Measurements from ENCODE around the gene SSBP4. TPM values are rescaled to one million over a fixed set of nuclear protein-coding genes. Genes with fewer than 3 reads are reported as not detected.

The SSBP4 gene
- total RNA-seq, 1 donor from 2014 or later: 56.6 TPM

DNA sequence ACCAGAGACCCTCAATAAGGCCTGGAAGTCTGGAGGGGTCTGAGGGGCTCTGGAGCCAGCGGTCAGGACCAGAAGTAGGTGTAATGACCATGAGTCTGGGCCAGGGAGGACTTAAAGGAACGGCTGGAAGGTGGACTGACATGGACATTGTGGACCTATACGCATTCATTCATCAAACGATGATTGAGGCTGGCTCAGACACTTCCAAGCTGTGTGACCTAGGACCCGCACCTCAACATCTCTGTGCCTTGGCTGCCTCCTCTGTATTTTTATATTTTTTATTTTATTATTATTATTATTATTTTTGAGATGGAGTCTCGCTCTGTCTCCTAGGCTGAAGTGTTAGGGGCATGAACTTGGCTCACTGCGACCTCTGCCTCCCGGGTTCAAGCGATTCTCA is 12.4 kb upstream of the SSBP4 start:
- Histone ChIP-seq H4K20me1 (ENCODE audit: insufficient read depth, low read length) (no peaks in the 10 kb centered on the region), H3K4me2 (ENCODE audit: low read length) (no peak overlapping the region), H3K4me1 (ENCODE audit: insufficient read depth, low read length) (no peaks in the 10 kb centered on the region), H3K9me3 (ENCODE audit: insufficient read depth, low read depth, low read length) (no peaks in the 10 kb centered on the region), H3K27me3 (ENCODE audit: insufficient read depth, low read length) (no peaks in the 10 kb centered on the region), H2AFZ (ENCODE audit: low read depth, low read length) (no peak overlapping the region), H3K79me2 (ENCODE audit: insufficient read depth, low read length) (no peaks in the 10 kb centered on the region), H3K4me3 (ENCODE audit: insufficient read depth, low read depth, low read length) (no peak overlapping the region), H3K36me3 (ENCODE audit: insufficient read depth, low read length) (no peaks in the 10 kb centered on the region), H3K9ac (ENCODE audit: low read length) (no peak overlapping the region), H3K27ac (ENCODE audit: low read depth, low read length) (no peak overlapping the region)
- no peak for FAIRE-seq
- Mint-ChIP-seq H3K9me3 (ENCODE audit: unreplicated experiment) (no peaks in the 10 kb centered on the region), H3K36me3 (ENCODE audit: low read depth, unreplicated experiment) (no peaks in the 10 kb centered on the region), H3K27me3 (ENCODE audit: low read depth, unreplicated experiment) (peaks cover 7% of the 10 kb centered on the region), H3K4me3 (ENCODE audit: unreplicated experiment) (no peak overlapping the region), H3K27ac (ENCODE audit: unreplicated experiment) (no peak overlapping the region), H3K4me1 (ENCODE audit: low read depth, unreplicated experiment) (peaks cover 2% of the 10 kb centered on the region)
- TF ChIP-seq, protein P1, sequence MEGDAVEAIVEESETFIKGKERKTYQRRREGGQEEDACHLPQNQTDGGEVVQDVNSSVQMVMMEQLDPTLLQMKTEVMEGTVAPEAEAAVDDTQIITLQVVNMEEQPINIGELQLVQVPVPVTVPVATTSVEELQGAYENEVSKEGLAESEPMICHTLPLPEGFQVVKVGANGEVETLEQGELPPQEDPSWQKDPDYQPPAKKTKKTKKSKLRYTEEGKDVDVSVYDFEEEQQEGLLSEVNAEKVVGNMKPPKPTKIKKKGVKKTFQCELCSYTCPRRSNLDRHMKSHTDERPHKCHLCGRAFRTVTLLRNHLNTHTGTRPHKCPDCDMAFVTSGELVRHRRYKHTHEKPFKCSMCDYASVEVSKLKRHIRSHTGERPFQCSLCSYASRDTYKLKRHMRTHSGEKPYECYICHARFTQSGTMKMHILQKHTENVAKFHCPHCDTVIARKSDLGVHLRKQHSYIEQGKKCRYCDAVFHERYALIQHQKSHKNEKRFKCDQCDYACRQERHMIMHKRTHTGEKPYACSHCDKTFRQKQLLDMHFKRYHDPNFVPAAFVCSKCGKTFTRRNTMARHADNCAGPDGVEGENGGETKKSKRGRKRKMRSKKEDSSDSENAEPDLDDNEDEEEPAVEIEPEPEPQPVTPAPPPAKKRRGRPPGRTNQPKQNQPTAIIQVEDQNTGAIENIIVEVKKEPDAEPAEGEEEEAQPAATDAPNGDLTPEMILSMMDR (IDR thresholded peaks at IDR 0.05; ENCODE audit: insufficient read depth, low read depth, low read length): no peak
- no peak for TF ChIP-seq EZH2 (IDR thresholded peaks at IDR 0.05; ENCODE audit: insufficient read depth, low read length)
- no peak for DNase-seq (ENCODE audit: low read depth)

DNA sequence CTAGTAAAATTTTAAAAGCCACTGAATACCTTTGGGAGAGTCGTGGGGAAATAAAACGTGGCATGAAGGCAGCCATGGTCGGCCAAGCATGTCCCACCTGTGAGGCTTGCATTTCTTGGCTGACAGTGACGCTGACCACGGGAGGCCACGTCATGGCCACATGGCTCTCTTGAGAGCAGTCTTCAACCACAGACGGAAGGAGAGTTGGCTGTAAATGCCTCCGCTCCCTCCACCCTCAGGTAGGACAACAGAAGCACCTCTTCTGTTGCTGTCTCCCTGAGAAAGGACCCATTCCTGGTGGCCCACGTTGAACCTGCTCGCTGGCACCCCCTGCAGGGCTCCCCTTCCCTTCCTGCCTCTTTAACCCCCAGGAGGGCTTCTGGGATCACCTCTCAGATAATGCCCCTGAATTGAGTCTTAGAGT is 11.1 kb upstream of the SSBP4 start:
- Mint-ChIP-seq H3K4me3 (ENCODE audit: unreplicated experiment) (no peak overlapping the region), H3K4me1 (ENCODE audit: low read depth, unreplicated experiment) (no peaks in the 10 kb centered on the region), H3K36me3 (ENCODE audit: low read depth, unreplicated experiment) (no peaks in the 10 kb centered on the region), H3K27ac (ENCODE audit: unreplicated experiment) (no peak overlapping the region), H3K27me3 (ENCODE audit: low read depth, unreplicated experiment) (peaks cover 14% of the 10 kb centered on the region), H3K9me3 (ENCODE audit: unreplicated experiment) (no peaks in the 10 kb centered on the region)
- Histone ChIP-seq H3K27me3 (ENCODE audit: insufficient read depth, low read length) (no peaks in the 10 kb centered on the region), H3K9ac (ENCODE audit: low read length) (no peak overlapping the region), H4K20me1 (ENCODE audit: insufficient read depth, low read length) (no peaks in the 10 kb centered on the region), H3K9me3 (ENCODE audit: insufficient read depth, low read depth, low read length) (no peaks in the 10 kb centered on the region), H3K27ac (ENCODE audit: low read depth, low read length) (no peak overlapping the region), H3K4me3 (ENCODE audit: insufficient read depth, low read depth, low read length) (no peak overlapping the region), H3K4me1 (ENCODE audit: insufficient read depth, low read length) (no peaks in the 10 kb centered on the region), H2AFZ (ENCODE audit: low read depth, low read length) (peak overlapping the region; percentile 69), H3K4me2 (ENCODE audit: low read length) (no peak overlapping the region), H3K79me2 (ENCODE audit: insufficient read depth, low read length) (no peaks in the 10 kb centered on the region), H3K36me3 (ENCODE audit: insufficient read depth, low read length) (no peaks in the 10 kb centered on the region)
- TF ChIP-seq, protein P1 (IDR thresholded peaks at IDR 0.05; ENCODE audit: insufficient read depth, low read depth, low read length): peak; percentile 17
- TF ChIP-seq EZH2 (IDR thresholded peaks at IDR 0.05; ENCODE audit: insufficient read depth, low read length): no peak
- FAIRE-seq (no peak), DNase-seq (ENCODE audit: low read depth) (no peak)

DNA sequence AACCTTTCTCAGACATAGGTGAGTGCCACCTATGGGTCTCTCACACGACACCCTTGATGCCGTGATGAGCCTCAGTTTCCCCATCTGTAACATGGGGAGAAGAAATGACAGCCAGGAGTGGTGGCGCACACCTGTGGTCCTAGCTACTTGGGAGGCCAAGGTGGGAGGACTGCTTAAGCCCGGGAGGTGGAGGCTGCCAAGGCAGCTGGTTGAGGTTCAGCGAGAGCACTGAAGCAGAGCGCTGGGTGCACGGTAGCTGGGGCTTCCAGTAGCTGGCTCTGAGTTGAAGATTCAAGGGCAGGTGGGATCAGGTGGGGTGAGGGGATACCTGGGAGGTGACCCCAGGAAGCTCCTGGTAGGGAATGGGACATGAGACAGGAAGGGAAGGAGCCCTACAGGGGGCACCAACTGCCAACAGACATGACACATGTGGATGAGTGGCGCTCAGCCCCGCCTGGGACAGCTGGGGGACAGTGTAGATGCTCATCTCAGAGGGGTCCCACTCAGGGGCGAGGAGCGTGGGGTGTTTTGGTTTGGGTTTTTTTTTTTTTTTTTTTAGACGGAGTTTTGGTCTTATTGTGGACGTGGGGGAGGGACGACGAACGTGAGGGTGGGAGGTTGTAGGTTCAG is 6.5 kb upstream of the SSBP4 start:
- no peaks in the 10 kb centered on the region for H3K79me2 ChIP-seq (ENCODE audit: insufficient read depth, low read length)
- Mint-ChIP-seq H3K4me1 (ENCODE audit: low read depth, unreplicated experiment) (peaks cover 10% of the 10 kb centered on the region), H3K36me3 (ENCODE audit: low read depth, unreplicated experiment) (no peaks in the 10 kb centered on the region), H3K9me3 (ENCODE audit: unreplicated experiment) (no peaks in the 10 kb centered on the region), H3K27ac (ENCODE audit: unreplicated experiment) (no peak overlapping the region), H3K4me3 (ENCODE audit: unreplicated experiment) (no peak overlapping the region), H3K27me3 (ENCODE audit: low read depth, unreplicated experiment) (peaks cover 15% of the 10 kb centered on the region)
- H3K4me2 ChIP-seq (ENCODE audit: low read length): no peak overlapping the region
- no peak for FAIRE-seq
- no peak overlapping the region for H2AFZ ChIP-seq (ENCODE audit: low read depth, low read length)
- no peaks in the 10 kb centered on the region for H3K9me3 ChIP-seq (ENCODE audit: insufficient read depth, low read depth, low read length)
- H3K4me3 ChIP-seq (ENCODE audit: insufficient read depth, low read depth, low read length): no peak overlapping the region
- no peak overlapping the region for H3K27ac ChIP-seq (ENCODE audit: low read depth, low read length)
- no peak for DNase-seq (ENCODE audit: low read depth)
- no peaks in the 10 kb centered on the region for H3K36me3 ChIP-seq (ENCODE audit: insufficient read depth, low read length)
- TF ChIP-seq, protein P1 (IDR thresholded peaks at IDR 0.05; ENCODE audit: insufficient read depth, low read depth, low read length): no peak
- TF ChIP-seq EZH2 (IDR thresholded peaks at IDR 0.05; ENCODE audit: insufficient read depth, low read length): no peak
- H3K4me1 ChIP-seq (ENCODE audit: insufficient read depth, low read length): peaks cover 30% of the 10 kb centered on the region
- H3K9ac ChIP-seq (ENCODE audit: low read length): no peak overlapping the region
- H3K27me3 ChIP-seq (ENCODE audit: insufficient read depth, low read length): no peaks in the 10 kb centered on the region
- no peaks in the 10 kb centered on the region for H4K20me1 ChIP-seq (ENCODE audit: insufficient read depth, low read length)

Data from astrocyte (in vitro differentiated cells and primary cell).